ENCODE results near the gene PGD. TPM values are rescaled to one million over a fixed set of nuclear protein-coding genes. Genes with fewer than 3 reads are reported as not detected.

Gene PGD
- total RNA-seq, 1 experiment from 2014 or later: 291 TPM

GRCh38 chr1:10432910-10433700, 34.2 kb downstream of the PGD start:
- Histone ChIP-seq H2BK20ac (ENCODE audit: low read depth, low read length, poor library complexity, severe bottlenecking) (no peak overlapping the region), H3K23me2 (ENCODE audit: insufficient read length, low read depth, low read length, poor library complexity, severe bottlenecking) (peaks cover 4% of the 10 kb centered on the region), H3K4me2 (ENCODE audit: insufficient read depth, insufficient read length, low read length) (no peak overlapping the region), H3K9me3 (ENCODE audit: control insufficient read depth, low read depth, low read length) (no peaks in the 10 kb centered on the region), H3K56ac (ENCODE audit: insufficient read length, low read depth, low read length) (no peak overlapping the region), H3K4me1 (ENCODE audit: insufficient read depth, low read length) (no peaks in the 10 kb centered on the region), H2BK5ac (ENCODE audit: insufficient read length, low read length) (no peak overlapping the region), H4K91ac (ENCODE audit: insufficient read length, low read depth, low read length) (no peak overlapping the region), H4K5ac (ENCODE audit: insufficient read length, low read depth, low read length) (no peak overlapping the region), H2BK15ac (ENCODE audit: low read depth, low read length) (no peak overlapping the region), H3K14ac (ENCODE audit: insufficient read depth, low read length) (no peak overlapping the region), H3T11ph (ENCODE audit: low read length) (no peak overlapping the region), H2AFZ (ENCODE audit: low read length) (no peak overlapping the region), H4K8ac (replicated peaks; ENCODE audit: insufficient read length, low read depth, low read length) (no peak overlapping the region), H3K79me1 (ENCODE audit: insufficient read depth, low read depth, low read length, poor library complexity, severe bottlenecking) (no peaks in the 10 kb centered on the region), H3K27me3 (ENCODE audit: insufficient read depth, low read length) (no peaks in the 10 kb centered on the region), H3K9ac (ENCODE audit: extremely low read depth, insufficient read length, low read length) (no peak overlapping the region), H3K4ac (ENCODE audit: low read depth, low read length) (no peak overlapping the region), H2BK12ac (ENCODE audit: insufficient read length, low read depth, low read length) (no peak overlapping the region), H2AK5ac (ENCODE audit: insufficient read length, low read length) (no peak overlapping the region), H3K27ac (ENCODE audit: insufficient read length, low read depth, low read length) (no peak overlapping the region), H3K23ac (ENCODE audit: insufficient read length, low read depth, low read length) (no peak overlapping the region), H4K20me1 (ENCODE audit: control insufficient read depth, insufficient read depth, insufficient read length) (no peaks in the 10 kb centered on the region), H3K79me2 (ENCODE audit: insufficient read depth, low read length) (no peaks in the 10 kb centered on the region), H2BK120ac (ENCODE audit: low read depth, low read length, poor library complexity, severe bottlenecking) (no peak overlapping the region), H3K18ac (ENCODE audit: insufficient read length, low read depth, low read length) (no peak overlapping the region)
- H3K27me3 Mint-ChIP-seq (ENCODE audit: low read depth): no peaks in the 10 kb centered on the region
- no peaks in the 10 kb centered on the region for H3K9me3 Mint-ChIP-seq
- H3K4me1 Mint-ChIP-seq: peaks cover 12% of the 10 kb centered on the region in 2 experiments
- no peak for DNase-seq
- H3K27ac Mint-ChIP-seq: no peak overlapping the region
- peaks cover 0 to 2% (median 1%) of the 10 kb centered on the region in 3 experiments; a peak in 2 of 7 replicates for H3K36me3 Mint-ChIP-seq (ENCODE audit: insufficient read depth in 1 of 3, low read depth in 3 of 3)
- TF ChIP-seq CTCF (conservative IDR thresholded peaks at IDR 0.05): no peak
- no CpG with 5 or more reads among the region's 14 CpGs for whole genome bisulfite sequencing (ENCODE audit: extremely low coverage, insufficient read length, low lambda C conversion rate)
- no peak overlapping the region; a peak in 1 of 5 replicates for H3K4me3 Mint-ChIP-seq
